CD4-positive, alpha-beta T cell treated with Interleukin-2 at 100 ng/mL for 4 hours (primary cell): ENCODE measurements around the gene SLC11A1.

ENCODE experiments used
- DNase-seq: peaks from one replicate; pipeline ENCODE4 v3.0.0-alpha.2; 2020; ENCODE audit warnings: low spot score

SLC11A1 gene

DNA sequence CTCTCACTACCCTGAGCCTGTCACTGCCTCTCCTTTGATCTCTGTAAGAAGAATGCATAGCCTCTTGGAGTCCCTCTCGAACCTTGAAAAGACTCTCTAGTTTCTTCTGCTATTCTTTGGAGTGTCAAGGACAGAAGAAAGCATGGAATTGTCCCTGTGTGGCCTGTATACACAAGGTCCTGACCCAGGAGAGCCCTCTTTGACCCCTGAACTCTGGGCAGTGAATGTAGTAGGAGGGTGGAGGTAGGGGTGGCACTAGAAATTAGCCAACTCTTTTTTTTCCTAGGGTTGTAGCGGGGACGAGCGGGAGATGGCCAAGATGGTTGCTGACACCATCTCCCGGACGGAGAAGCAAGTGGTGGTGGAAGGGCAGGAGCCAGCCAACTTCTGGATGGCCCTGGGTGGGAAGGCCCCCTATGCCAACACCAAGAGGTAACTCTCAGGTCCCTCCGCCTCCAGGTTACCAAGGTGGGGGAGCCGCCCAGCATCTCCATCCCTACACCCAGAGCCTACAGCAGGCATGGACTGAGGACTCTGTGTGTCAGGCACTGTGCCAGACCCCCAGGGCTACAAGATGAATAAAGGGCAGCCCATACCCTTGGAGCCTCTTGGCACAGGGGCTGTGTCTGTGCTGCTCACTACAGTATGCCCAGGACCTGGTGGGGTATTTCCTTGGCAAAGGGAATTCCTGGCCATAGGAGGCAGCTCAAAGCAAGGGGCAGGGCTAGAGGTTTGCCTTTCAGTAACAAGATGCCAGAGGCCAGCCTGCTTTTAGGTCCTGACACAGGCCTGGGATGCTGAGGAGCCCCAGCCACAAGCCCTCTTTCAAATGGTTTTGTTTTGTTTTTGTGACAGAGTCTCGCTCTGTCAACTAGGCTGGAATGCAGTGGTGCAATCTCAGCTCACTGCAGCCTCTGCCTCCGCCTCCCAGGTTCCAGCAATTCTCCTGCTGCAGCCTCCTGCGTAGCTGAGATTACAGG, 53.2 kb downstream of the SLC11A1 start:
- DNase-seq = no peak

DNA sequence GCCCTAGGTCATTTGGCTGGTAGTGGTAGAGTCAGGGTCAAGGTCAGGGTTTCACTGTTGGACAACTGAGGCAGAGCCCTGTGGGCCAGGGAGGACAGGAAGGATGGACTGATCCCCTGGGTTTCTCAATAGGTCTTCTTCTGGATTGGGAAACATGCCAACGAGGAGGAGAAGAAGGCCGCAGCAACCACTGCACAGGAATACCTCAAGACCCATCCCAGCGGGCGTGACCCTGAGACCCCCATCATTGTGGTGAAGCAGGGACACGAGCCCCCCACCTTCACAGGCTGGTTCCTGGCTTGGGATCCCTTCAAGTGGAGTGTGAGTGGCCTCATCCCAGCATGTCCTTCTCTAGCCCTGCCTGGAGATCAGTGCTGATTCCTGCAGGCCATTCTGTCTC, 54.9 kb downstream of the SLC11A1 start:
- no peak for DNase-seq

DNA sequence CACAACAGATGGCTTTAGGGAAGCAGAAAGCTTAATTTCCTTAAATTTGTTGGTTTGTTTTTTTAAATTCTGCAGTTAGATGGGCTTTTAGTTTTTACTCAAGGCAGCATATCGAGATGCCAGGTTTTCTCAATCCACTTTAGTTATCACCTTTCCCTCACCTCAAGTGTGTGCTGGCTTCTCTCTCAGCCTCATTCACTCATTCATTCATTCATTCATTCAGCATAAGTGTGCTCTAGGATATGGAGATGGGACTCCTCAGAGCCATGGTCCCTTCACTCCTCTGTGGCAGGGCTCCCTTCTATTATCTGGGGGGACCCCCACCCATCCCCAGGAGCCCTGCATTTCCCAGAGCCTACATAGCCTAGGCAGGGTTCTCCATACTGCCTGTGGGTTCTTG, 55.9 kb downstream of the SLC11A1 start:
- DNase-seq = no peak

DNA sequence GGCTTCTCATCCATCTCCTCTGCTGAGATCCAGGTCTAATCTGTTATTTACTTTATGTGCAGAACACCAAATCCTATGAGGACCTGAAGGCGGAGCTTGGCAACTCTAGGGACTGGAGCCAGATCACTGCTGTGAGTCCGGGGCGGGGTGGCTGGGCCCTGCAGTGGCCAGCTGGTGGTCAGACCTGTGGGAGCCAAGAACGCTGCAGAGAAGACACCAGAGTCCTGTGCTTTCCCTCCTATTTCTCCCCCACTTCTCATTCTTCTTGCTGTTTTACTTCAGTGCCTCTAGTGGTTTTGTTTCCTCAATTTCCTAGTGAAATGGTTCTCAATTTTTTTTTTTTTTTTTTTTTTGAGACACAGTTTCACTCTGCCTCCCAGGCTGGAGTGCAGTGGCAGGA, 56.5 kb downstream of the SLC11A1 start:
- no peak for DNase-seq

- no peak for DNase-seq
Measured at GRCh38 chr2:218444692-218445357, 62.8 kb downstream of the SLC11A1 start.

DNA sequence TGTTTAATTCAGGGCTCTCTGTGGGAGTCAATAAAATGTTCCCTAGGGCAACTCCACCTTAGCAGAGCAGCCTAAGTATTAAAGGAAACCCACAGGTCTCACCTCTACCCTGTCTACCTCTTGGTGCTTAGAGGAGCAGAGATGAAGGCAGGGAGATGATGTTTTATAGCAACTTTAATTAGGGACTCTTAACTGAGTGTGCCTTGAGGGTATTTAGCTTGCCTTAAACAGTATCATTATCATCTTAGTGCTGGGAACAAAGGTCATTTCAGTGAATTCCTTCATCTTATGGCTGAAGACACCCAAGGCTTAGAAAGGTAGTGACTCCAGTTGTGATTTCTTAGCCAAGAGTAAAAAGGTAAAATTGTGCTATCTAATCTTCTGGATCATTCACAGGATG, 63.5 kb downstream of the SLC11A1 start:
- DNase-seq = no peak
